Measurements from ENCODE around the gene ZSCAN10. TPM values are rescaled to one million over a fixed set of nuclear protein-coding genes. Genes with fewer than 3 reads are reported as not detected.

ZSCAN10 gene
- total and polyA plus RNA-seq, 2 of the 13 experiments (the other 11 are each of a cell fraction or from before 2014, with no cell fraction given), result not detected

DNA sequence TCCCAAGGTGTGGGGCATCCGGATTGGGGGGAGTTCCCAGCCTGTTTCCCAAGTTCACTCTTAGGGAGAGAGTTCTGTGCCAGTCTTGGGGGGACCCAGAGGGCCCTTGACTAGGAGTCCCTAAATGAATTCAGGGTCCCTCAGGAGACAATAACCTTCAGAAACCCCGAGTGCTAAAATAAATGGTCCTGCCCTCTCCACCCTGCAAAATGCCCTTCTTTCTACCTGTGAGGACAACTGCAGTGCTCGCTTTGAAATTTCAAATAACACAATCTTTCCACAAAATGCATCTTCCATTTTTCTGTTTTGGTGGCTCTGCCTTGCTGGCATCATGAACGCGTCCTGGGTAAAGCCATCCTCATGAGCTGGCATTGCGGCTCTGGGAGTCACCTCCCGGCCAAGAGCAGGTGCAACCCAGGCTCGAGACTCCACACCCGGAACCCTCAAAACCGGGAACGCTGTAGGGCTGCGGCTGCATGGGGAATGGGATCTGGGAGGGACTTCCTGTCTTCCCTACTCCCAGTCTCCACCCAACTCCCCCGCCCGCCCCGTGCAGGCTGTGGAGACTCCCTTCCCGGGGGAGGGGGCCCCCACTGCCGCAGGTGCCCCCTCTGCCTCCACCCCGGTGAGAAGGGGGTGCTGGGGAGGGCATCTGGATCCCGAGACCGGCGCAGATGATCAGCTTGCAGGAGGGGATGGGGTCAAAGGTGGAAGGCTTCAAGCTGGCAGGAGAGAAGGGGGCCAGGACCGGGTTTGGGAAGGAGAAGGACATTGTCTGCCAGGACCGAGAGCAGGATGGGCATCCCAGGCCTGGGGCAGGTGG is 13.2 kb upstream of the ZSCAN10 start, which contains the start of gene ZNF205 (continued):
- TF ChIP-seq, protein P1, sequence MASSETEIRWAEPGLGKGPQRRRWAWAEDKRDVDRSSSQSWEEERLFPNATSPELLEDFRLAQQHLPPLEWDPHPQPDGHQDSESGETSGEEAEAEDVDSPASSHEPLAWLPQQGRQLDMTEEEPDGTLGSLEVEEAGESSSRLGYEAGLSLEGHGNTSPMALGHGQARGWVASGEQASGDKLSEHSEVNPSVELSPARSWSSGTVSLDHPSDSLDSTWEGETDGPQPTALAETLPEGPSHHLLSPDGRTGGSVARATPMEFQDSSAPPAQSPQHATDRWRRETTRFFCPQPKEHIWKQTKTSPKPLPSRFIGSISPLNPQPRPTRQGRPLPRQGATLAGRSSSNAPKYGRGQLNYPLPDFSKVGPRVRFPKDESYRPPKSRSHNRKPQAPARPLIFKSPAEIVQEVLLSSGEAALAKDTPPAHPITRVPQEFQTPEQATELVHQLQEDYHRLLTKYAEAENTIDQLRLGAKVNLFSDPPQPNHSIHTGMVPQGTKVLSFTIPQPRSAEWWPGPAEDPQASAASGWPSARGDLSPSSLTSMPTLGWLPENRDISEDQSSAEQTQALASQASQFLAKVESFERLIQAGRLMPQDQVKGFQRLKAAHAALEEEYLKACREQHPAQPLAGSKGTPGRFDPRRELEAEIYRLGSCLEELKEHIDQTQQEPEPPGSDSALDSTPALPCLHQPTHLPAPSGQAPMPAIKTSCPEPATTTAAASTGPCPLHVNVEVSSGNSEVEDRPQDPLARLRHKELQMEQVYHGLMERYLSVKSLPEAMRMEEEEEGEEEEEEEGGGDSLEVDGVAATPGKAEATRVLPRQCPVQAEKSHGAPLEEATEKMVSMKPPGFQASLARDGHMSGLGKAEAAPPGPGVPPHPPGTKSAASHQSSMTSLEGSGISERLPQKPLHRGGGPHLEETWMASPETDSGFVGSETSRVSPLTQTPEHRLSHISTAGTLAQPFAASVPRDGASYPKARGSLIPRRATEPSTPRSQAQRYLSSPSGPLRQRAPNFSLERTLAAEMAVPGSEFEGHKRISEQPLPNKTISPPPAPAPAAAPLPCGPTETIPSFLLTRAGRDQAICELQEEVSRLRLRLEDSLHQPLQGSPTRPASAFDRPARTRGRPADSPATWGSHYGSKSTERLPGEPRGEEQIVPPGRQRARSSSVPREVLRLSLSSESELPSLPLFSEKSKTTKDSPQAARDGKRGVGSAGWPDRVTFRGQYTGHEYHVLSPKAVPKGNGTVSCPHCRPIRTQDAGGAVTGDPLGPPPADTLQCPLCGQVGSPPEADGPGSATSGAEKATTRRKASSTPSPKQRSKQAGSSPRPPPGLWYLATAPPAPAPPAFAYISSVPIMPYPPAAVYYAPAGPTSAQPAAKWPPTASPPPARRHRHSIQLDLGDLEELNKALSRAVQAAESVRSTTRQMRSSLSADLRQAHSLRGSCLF (CRISPR knock-in tag; IDR thresholded peaks at IDR 0.05; ENCODE audit: borderline replicate concordance), result no peak
- TF ChIP-seq, protein P2, sequence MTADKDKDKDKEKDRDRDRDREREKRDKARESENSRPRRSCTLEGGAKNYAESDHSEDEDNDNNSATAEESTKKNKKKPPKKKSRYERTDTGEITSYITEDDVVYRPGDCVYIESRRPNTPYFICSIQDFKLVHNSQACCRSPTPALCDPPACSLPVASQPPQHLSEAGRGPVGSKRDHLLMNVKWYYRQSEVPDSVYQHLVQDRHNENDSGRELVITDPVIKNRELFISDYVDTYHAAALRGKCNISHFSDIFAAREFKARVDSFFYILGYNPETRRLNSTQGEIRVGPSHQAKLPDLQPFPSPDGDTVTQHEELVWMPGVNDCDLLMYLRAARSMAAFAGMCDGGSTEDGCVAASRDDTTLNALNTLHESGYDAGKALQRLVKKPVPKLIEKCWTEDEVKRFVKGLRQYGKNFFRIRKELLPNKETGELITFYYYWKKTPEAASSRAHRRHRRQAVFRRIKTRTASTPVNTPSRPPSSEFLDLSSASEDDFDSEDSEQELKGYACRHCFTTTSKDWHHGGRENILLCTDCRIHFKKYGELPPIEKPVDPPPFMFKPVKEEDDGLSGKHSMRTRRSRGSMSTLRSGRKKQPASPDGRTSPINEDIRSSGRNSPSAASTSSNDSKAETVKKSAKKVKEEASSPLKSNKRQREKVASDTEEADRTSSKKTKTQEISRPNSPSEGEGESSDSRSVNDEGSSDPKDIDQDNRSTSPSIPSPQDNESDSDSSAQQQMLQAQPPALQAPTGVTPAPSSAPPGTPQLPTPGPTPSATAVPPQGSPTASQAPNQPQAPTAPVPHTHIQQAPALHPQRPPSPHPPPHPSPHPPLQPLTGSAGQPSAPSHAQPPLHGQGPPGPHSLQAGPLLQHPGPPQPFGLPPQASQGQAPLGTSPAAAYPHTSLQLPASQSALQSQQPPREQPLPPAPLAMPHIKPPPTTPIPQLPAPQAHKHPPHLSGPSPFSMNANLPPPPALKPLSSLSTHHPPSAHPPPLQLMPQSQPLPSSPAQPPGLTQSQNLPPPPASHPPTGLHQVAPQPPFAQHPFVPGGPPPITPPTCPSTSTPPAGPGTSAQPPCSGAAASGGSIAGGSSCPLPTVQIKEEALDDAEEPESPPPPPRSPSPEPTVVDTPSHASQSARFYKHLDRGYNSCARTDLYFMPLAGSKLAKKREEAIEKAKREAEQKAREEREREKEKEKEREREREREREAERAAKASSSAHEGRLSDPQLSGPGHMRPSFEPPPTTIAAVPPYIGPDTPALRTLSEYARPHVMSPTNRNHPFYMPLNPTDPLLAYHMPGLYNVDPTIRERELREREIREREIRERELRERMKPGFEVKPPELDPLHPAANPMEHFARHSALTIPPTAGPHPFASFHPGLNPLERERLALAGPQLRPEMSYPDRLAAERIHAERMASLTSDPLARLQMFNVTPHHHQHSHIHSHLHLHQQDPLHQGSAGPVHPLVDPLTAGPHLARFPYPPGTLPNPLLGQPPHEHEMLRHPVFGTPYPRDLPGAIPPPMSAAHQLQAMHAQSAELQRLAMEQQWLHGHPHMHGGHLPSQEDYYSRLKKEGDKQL (CRISPR knock-in tag; IDR thresholded peaks at IDR 0.05; ENCODE audit: low read depth), result no peak
- no peak for TF ChIP-seq ARID2 (CRISPR knock-in tag; IDR thresholded peaks at IDR 0.05; ENCODE audit: borderline replicate concordance)
- TF ChIP-seq MXD1 (CRISPR knock-in tag; IDR thresholded peaks at IDR 0.05), result 0 out of 2 replicates have a peak, but pooled peaks have one; percentile 52
- TF ChIP-seq SALL1 (CRISPR knock-in tag; IDR thresholded peaks at IDR 0.05), result peak; percentile 54; the same call in 1 of the 2 replicates
- peak; percentile 61 for TF ChIP-seq ERF (CRISPR knock-in tag; IDR thresholded peaks at IDR 0.05)
- TF ChIP-seq, protein P3, sequence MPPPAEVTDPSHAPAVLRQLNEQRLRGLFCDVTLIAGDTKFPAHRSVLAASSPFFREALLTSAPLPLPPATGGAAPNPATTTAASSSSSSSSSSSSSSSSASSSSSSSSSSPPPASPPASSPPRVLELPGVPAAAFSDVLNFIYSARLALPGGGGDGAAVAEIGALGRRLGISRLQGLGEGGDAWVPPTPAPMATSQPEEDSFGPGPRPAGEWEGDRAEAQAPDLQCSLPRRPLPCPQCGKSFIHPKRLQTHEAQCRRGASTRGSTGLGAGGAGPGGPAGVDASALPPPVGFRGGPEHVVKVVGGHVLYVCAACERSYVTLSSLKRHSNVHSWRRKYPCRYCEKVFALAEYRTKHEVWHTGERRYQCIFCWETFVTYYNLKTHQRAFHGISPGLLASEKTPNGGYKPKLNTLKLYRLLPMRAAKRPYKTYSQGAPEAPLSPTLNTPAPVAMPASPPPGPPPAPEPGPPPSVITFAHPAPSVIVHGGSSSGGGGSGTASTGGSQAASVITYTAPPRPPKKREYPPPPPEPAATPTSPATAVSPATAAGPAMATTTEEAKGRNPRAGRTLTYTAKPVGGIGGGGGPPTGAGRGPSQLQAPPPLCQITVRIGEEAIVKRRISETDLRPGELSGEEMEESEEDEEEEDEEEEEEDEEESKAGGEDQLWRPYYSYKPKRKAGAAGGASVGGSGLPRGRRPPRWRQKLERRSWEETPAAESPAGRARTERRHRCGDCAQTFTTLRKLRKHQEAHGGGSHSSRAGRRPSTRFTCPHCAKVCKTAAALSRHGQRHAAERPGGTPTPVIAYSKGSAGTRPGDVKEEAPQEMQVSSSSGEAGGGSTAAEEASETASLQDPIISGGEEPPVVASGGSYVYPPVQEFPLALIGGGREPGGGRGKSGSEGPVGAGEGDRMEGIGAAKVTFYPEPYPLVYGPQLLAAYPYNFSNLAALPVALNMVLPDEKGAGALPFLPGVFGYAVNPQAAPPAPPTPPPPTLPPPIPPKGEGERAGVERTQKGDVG (CRISPR knock-in tag; IDR thresholded peaks at IDR 0.05; ENCODE audit: borderline replicate concordance), result no peak
- peak; percentile 94 for TF ChIP-seq IRF2 (CRISPR knock-in tag; IDR thresholded peaks at IDR 0.05)
- peak; percentile 95 for TF ChIP-seq ZNF574 (CRISPR knock-in tag; IDR thresholded peaks at IDR 0.05)
- TF ChIP-seq KMT2A (CRISPR knock-in tag; IDR thresholded peaks at IDR 0.05), result peak; percentile 88
